Activated CD8-positive, alpha-beta memory T cell treated with anti-CD3 and anti-CD28 coated beads, Interleukin-2, amount 50 U/mL, for 1 hour (primary cell): Measurements from ENCODE around the gene GALNT15.

Experiments used
- DNase-seq: peaks from one replicate; pipeline ENCODE4 v3.0.0-alpha.2; 2020; ENCODE audit errors: extremely low read depth

The GALNT15 gene, protein sequence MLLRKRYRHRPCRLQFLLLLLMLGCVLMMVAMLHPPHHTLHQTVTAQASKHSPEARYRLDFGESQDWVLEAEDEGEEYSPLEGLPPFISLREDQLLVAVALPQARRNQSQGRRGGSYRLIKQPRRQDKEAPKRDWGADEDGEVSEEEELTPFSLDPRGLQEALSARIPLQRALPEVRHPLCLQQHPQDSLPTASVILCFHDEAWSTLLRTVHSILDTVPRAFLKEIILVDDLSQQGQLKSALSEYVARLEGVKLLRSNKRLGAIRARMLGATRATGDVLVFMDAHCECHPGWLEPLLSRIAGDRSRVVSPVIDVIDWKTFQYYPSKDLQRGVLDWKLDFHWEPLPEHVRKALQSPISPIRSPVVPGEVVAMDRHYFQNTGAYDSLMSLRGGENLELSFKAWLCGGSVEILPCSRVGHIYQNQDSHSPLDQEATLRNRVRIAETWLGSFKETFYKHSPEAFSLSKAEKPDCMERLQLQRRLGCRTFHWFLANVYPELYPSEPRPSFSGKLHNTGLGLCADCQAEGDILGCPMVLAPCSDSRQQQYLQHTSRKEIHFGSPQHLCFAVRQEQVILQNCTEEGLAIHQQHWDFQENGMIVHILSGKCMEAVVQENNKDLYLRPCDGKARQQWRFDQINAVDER

GRCh38 chr3:16174389-16174788 is at the start of gene GALNT15:
GALNT15 (plus strand) TSS chr3:16174680; CDS start chr3:16175152, 472 bp downstream.
- no peak for DNase-seq

GRCh38 chr3:16126634-16127033 is 47.8 kb upstream of the GALNT15 start:
- no peak for DNase-seq

DNA sequence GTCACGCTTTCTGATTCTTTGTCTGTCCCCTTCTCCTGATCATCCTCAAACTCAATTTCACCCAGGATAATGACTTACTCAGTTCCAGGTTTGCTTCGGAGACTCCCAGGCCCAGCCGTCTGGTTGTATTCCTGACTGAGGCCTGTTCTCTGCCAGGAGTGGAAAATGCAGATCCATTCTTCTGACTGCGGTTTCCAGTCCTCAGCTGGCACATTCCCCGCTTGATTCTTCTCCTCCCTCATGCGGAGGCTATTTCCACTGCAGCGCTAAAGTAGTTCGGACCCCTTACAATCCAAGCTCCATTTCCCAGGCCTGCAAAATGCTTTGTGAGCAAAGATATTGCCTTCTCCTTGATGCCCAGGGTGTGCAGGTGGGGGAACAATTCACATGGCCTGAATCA is 47.2 kb upstream of the GALNT15 start:
- DNase-seq, result no peak

- no peak for DNase-seq
Measured at GRCh38 chr3:16130066-16130465, 44.4 kb upstream of the GALNT15 start.

- no peak for DNase-seq
Measured at GRCh38 chr3:16132190-16132589, 42.3 kb upstream of the GALNT15 start.

- DNase-seq, result no peak
Measured at GRCh38 chr3:16132928-16133327, 41.6 kb upstream of the GALNT15 start.

- no peak for DNase-seq
Measured at GRCh38 chr3:16134173-16134928, 40.1 kb upstream of the GALNT15 start.

DNA sequence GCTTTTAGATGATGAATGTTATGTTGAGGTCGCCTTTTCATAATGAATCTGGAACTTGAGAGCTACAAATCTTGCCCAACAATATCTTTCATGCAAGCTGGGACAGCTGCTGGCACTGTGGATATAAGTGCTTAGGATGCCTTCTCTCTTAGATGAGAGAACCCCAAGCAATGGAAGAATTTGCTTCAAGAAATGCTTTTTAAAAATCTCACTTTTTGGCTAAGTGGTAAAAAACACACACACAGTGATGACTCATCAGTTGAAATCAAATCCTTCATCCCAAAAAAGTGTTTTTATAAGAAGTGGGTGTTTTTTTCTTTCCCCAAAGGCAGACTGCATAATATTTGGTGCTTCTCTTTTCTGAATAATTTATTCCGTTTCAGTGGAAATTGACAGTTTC is 38.4 kb upstream of the GALNT15 start:
- DNase-seq, result no peak

DNA sequence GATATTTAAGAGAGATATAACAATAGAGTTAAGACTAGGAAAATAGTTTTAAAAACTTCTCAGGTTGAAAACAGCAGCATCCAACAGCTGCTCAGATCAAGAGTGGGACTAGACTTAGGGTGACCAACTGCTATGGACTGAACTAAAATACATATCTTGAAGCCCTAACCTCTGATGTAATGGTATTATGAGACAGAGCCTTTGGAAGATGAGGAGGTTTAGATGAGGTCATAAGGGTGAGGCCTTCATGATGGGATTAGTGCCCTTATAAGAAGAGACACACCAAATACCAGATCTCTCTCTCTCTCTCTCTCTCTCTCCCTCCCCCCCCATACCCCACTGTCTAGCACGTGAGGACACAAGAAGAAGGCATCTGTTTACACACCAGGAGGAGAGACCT is 37.4 kb upstream of the GALNT15 start:
- no peak for DNase-seq

DNA sequence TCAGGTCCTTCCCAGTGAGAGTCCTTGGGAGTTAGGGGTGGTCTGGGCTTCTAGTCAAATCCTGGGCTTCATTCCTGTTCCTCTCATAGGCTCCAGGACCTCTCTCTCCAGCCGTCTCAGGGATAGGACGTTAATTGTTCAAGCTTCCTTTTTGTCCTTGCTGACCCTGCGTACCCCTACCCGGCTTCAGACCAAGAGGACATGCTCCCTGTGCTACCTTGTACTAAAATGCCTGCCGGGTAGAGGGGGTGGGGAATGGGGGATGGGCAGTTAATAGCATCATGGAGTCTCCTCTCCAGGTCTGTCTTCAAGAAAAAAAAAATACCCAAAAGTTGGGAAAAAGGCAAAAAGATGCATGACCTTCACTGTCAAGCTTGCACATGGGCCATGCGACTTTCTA is 36.5 kb upstream of the GALNT15 start:
- DNase-seq, result no peak

DNA sequence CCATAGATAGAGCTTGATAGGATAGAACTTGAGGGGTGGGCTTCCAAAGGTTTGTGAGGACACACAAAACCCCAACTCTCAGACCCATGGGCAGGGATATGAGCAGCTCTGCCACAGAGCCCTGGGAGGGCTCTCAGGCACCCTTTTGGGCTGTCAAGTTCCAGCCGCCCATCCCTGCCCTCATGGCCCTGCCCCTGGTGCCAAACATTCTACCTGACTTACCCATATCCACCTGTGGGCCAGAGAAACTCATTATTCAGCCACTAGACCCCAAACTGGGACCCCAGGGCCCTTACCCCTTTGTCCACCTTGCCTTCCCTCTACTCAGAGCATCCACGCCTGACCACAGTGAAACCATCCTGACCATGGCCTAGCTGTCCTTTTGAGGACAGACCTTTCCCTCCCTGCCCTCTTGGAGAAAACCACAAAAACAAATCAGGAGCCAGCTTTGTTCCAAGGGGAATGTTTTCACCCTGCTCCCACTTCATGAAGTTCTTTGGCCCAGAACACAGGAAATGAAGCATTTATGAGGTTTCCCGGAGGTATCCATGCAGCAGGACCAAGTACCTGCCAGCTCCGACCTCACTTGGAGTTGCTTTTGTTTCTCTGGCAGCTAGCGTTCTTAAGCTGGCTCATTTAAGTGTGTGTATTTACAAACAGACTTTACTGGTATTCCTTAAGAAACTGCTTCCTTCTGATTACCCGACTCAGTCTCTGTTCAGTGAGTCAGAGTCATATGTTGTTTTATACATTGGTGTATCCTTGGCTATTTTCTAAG is 34.2 kb upstream of the GALNT15 start:
- no peak for DNase-seq

- no peak for DNase-seq
Measured at GRCh38 chr3:16140894-16141285, 33.6 kb upstream of the GALNT15 start.

- no peak for DNase-seq
Measured at GRCh38 chr3:16142350-16143025, 32.0 kb upstream of the GALNT15 start.

GRCh38 chr3:16143861-16144447 is 30.5 kb upstream of the GALNT15 start:
- no peak for DNase-seq

DNA sequence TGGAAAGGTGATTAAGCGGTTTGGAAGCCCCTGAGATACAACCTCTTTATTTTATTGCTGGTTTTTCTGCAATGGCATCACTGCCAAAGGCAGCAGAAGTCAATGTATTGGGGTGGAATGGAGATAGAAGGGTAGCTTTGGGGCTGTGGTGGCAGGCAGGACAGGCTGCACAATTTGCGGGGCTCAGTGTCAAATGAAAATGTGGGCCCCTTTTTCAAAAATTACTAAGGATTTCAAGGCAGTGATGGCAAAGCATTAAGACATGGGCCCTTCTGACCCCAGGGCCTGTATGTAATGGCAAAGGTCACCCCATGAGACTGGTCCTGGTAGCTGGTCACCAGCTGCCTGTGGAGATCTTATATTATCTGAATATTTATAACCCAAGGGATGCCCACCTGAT is 29.3 kb upstream of the GALNT15 start:
- no peak for DNase-seq

- DNase-seq, result no peak
Measured at GRCh38 chr3:16146015-16146730, 28.3 kb upstream of the GALNT15 start.

DNA sequence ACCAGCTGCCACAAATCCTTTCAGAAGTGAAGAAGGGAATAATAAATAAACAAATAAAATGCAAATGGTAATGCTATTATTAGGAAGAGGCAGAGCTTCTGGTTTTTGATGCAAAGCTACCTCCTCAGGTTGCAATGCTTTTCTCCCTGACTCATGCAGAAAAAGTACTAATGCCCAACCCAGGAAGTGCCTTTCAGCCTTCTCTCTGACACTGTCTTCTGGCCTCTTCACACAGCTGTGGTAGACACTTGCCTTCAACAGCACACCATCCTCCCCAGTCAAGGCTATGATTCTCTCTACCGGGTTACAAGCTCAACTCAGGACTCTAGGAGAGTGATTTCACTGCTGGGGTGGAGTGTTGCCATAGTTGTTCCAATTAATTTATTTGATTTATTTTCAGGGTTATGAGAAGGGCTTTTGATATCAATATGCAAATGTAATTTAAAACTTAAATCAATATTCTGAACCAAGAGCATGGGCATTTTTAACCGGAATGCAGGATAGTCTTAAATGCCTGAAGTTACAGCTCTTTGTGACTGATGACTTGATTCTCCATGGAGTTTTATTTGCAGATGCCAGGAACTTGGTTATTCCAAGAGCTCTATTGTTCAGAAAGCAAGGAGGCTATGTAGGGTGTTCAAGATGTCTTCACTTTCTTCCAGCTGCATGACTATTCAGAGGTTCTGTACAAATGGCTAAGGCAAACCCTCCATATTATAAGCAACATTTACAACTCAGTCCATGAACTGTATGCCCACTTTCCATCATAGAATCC is 27.1 kb upstream of the GALNT15 start:
- no peak for DNase-seq

- no peak for DNase-seq
Measured at GRCh38 chr3:16148213-16148612, 26.3 kb upstream of the GALNT15 start.

DNA sequence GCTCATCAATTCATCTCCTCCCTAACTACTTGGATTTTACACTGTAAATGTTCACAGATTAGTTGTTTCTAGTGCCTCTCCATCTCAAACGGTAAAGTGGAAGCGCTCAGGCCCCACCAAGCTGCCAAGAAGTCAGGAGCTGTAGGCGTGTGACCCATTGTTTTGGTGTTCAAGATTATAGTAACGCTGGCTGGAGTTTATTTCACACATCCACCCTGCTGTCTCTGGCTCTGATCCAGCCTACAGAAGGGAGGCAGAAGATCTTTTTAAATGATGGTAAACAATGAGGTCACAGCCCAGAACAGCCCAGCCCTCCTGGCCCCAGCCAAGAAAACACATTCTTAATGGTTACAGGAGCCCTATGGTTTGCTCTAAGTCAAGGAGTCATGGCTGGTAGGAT is 25.7 kb upstream of the GALNT15 start:
- DNase-seq, result no peak

GRCh38 chr3:16150285-16150684 is 24.2 kb upstream of the GALNT15 start:
- no peak for DNase-seq
